Suprapubic skin (tissue), 4 donors: ENCODE data around the gene CHN1. TPM values are rescaled to one million over a fixed set of nuclear protein-coding genes. Genes with fewer than 3 reads are reported as not detected.

Experiments
- DNase-seq, 2 donors: peaks; one replicate each; pipeline ENCODE4 v3.0.0-alpha.2; 2019; ENCODE audit warnings: low spot score in 2 of 2
- H3K27ac ChIP-seq: fragments of 200-600 bp; sonication (generic); one replicate; pipeline ENCODE4 v1.5.1; 2019
- H3K27me3 ChIP-seq: fragments of 200-600 bp; sonication (generic); one replicate; pipeline ENCODE4 v1.5.1; 2019
- H3K36me3 ChIP-seq: fragments of 200-600 bp; sonication (generic); one replicate; pipeline ENCODE4 v1.5.1; 2019
- H3K4me1 ChIP-seq: fragments of 200-600 bp; sonication (generic); one replicate; pipeline ENCODE4 v1.5.1; 2019
- H3K4me3 ChIP-seq: fragments of 200-600 bp; sonication (generic); one replicate; pipeline ENCODE4 v1.5.1; 2019; ENCODE audit warnings: mild to moderate bottlenecking
- H3K9me3 ChIP-seq: fragments of 200-600 bp; sonication (generic); one replicate; pipeline ENCODE4 v1.5.1; 2019
- CTCF ChIP-seq, 2 donors: fragments of 200-600 bp in 1 of 2; fragments of 450-650 bp in 1 of 2; sonication (generic) in 1 of 2; IDR thresholded peaks; one replicate each; pipeline ENCODE4 v1.5.1; 2016 to 2019; ENCODE audit warnings: antibody characterized with exemption in 2 of 2, mild to moderate bottlenecking in 1 of 2, moderate library complexity in 1 of 2
- EP300 ChIP-seq: sonication (generic); formaldehyde crosslinking; IDR thresholded peaks from one replicate; pipeline ENCODE4 v1.6.1; 2017; ENCODE audit warnings: antibody characterized with exemption
- POLR2A ChIP-seq, 2 donors: fragments of 450-650 bp; IDR thresholded peaks; one replicate each; pipeline ENCODE4 v1.6.1; 2017; ENCODE audit warnings: antibody characterized with exemption in 2 of 2, mild to moderate bottlenecking in 2 of 2, moderate library complexity in 2 of 2
- POLR2AphosphoS5 ChIP-seq, 3 donors: sonication (generic); formaldehyde crosslinking; IDR thresholded peaks; one replicate each; pipeline ENCODE4 v1.6.1; 2017; ENCODE audit warnings: antibody characterized with exemption in 3 of 3
- WGBS: methylation state at CpG from one replicate; pipeline ENCODE4 v1.1.5; 2018; 5-methylcytosine and 5-hydroxymethylcytosine counted together
- total RNA-seq, 4 donors: library from RNA; depleted of rRNA; stranded (reverse); fragments of >200 nt; gene quantifications; one replicate each; pipeline ENCODE4 v1.1.0, GENCODE V29; 2016

CHN1 gene
- total RNA-seq, 4 donors from 2014 or later, result 1.6 to 4.9 (median 3.6) TPM

DNA sequence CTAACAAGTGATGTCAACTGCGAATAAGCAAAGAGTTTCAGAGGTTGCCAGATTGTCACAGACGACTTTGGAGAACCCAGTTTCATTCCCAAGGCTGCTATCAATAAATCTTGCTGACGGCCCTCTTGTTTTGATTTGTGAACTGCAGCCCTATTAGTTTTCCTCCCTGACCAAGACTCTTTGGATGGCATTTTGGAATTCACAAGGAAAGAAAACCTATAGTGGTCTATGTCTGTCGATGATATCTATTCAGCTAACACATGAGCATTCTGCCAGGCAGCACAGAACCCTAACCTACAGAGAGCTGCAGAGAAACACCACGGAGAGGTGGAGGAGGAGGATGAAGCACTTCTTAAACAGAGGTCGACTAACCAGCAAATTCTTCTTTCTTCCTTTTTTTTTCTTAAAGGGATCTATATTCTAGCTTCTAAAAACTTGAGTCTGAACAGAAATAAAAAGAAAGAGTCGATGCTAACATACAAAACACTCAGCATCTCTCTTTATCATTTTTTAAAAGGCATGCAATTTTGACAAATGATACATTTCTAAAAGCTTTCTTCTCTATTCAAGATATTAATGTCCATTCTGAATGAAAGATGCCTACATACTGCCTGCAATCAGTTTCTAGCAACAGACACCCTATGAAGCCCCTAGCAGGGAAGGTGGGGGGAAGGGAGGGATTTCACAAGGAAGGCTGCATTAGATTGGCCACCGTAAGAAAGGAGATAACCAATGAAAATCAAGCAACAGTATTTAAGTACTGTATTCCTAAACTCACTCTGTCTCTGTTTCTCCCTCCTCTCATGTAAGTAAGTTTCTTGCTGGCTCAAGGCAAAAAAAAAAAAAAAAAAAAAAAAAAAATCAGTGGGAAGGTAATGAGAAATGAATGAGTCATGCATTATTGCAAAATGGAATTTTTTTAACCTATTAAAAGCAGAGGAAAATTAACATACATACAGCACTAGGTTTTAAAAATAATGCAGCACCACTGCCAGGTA lies 157.9 kb downstream of the CHN1 start:
- no peak for DNase-seq
- 19% methylated on average over 8 of the region's 8 CpGs for WGBS
- H3K9me3 ChIP-seq, result no peaks in the 10 kb centered on the region
- H3K27ac ChIP-seq, result no peak overlapping the region
- H3K4me1 ChIP-seq, result peaks cover 19% of the 10 kb centered on the region
- TF ChIP-seq CTCF (IDR thresholded peaks at IDR 0.05) (no peak), POLR2AphosphoS5 (IDR thresholded peaks at IDR 0.05) (no peak), POLR2A (IDR thresholded peaks at IDR 0.05) (no peak), EP300 (no peak)
- peak overlapping the region; percentile 29 for H3K4me3 ChIP-seq
- H3K36me3 ChIP-seq, result no peaks in the 10 kb centered on the region
- no peaks in the 10 kb centered on the region for H3K27me3 ChIP-seq

- no peaks in the 10 kb centered on the region for H3K36me3 ChIP-seq
- H3K9me3 ChIP-seq, result no peaks in the 10 kb centered on the region
- no peak for TF ChIP-seq POLR2AphosphoS5 (IDR thresholded peaks at IDR 0.05)
- no peak for TF ChIP-seq CTCF (IDR thresholded peaks at IDR 0.05)
- TF ChIP-seq POLR2A (IDR thresholded peaks at IDR 0.05), result no peak
- WGBS, result 59% methylated on average over 1 of the region's 1 CpG
- no peak overlapping the region for H3K4me3 ChIP-seq
- peaks cover 19% of the 10 kb centered on the region for H3K4me1 ChIP-seq
- H3K27me3 ChIP-seq, result no peaks in the 10 kb centered on the region
- no peak overlapping the region for H3K27ac ChIP-seq
- no peak for DNase-seq
Observed at GRCh38 chr2:174846218-174846617, 159.0 kb downstream of the CHN1 start.

DNA sequence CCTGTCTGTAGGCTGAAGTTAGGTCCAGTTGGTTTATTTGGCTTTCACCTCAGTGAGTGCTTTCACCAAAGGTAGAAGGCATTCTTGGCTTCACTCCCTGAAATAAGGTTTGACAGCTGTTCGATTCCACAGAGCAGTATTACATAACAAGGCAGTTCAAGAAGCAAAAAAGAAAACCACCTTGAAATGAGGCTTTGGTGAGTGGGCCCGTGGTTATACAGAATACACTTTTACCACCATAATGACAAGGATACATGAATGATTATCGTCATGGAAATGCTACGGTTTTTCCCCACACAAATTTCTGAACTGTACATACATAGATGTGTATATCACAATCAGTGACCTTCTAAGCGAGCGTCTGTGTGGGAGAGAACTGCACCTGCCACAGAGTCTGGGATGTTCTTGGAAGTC lies 160.9 kb downstream of the CHN1 start:
- H3K9me3 ChIP-seq, result no peaks in the 10 kb centered on the region
- no peaks in the 10 kb centered on the region for H3K27me3 ChIP-seq
- H3K27ac ChIP-seq, result no peak overlapping the region
- 80% methylated on average over 6 of the region's 6 CpGs for WGBS
- no peak for DNase-seq
- TF ChIP-seq CTCF (IDR thresholded peaks at IDR 0.05), result no peak
- no peak for TF ChIP-seq POLR2A (IDR thresholded peaks at IDR 0.05)
- no peak for TF ChIP-seq EP300
- no peak for TF ChIP-seq POLR2AphosphoS5 (IDR thresholded peaks at IDR 0.05)
- H3K4me3 ChIP-seq, result no peak overlapping the region
- H3K4me1 ChIP-seq, result peaks cover 19% of the 10 kb centered on the region
- no peaks in the 10 kb centered on the region for H3K36me3 ChIP-seq

DNA sequence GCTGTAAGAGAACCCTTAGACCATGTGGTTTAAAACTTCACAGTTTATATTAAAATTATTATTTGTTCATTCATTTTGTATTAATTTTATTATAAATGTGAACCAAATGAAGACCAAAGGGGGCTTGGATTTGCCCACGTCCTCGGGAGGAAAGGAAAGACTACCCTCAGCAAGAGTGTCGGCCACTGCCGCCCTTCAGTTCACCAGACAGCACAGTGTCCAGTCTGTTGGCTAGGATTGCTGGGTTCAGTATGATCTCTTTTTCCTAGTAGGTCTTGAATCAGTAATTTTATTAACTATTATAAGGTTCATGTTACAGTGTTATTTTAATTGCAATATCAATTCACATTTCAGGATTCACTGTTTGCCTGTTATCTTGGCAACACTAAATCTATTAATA lies 162.7 kb downstream of the CHN1 start:
- H3K27ac ChIP-seq, result no peak overlapping the region

More for the DNA sequence above, 162.7 kb downstream of the CHN1 start:
- Histone ChIP-seq H3K4me1 (peaks cover 14% of the 10 kb centered on the region), H3K27me3 (no peaks in the 10 kb centered on the region), H3K4me3 (no peak overlapping the region), H3K36me3 (no peaks in the 10 kb centered on the region), H3K9me3 (no peaks in the 10 kb centered on the region)
- WGBS, result 88% methylated on average over 4 of the region's 4 CpGs
- DNase-seq, result no peak
- no peak for TF ChIP-seq POLR2A (IDR thresholded peaks at IDR 0.05)
- no peak for TF ChIP-seq CTCF (IDR thresholded peaks at IDR 0.05)
- TF ChIP-seq EP300, result no peak
- TF ChIP-seq POLR2AphosphoS5 (IDR thresholded peaks at IDR 0.05), result no peak
